Measurements from ENCODE around the gene UTS2R. TPM values are rescaled to one million over a fixed set of nuclear protein-coding genes. Genes with fewer than 3 reads are reported as not detected.

Gene UTS2R
- polyA plus RNA-seq, 1 donor (not counting 4 experiments of a cell fraction or from before 2014, with no cell fraction given) = not detected

GRCh38 chr17:82418001-82418986, 46.7 kb downstream of the UTS2R start, which contains the start of the genes HEXD and OGFOD3:
Gene HEXD, plus strand, starts transcription at chr17:82418347. Its CDS starts 1,453 bp downstream, at chr17:82419800.
Gene OGFOD3, minus strand, starts transcription at chr17:82418586. Its CDS starts 101 bp downstream, at chr17:82418485.
- H2AFZ ChIP-seq (ENCODE audit: control insufficient read depth, low read length) = peak within 1 kb of the TSS; percentile 95
- H3K4me2 ChIP-seq (ENCODE audit: control insufficient read depth, extremely low read depth, insufficient read depth, low read depth, low read length) = peak within 1 kb of the TSS; percentile 99
- FAIRE-seq (no peak), DNase-seq (ENCODE audit: low read depth, low spot score) (no peak)
- H3K27me3 ChIP-seq (ENCODE audit: control insufficient read depth, extremely low read depth, insufficient read depth, low read length) = no peaks in the 10 kb centered on the region
- peak within 1 kb of the TSS; percentile 90 for H3K9ac ChIP-seq (ENCODE audit: control insufficient read depth, extremely low read depth, insufficient read depth, low read length)
- H3K27ac ChIP-seq (ENCODE audit: control insufficient read depth, insufficient read depth, low read length) = peak within 1 kb of the TSS; percentile 78
- dilution Hi-C loops (cut with MboI; ENCODE audit: extremely low pct_ligation_motif_present, low sequenced_read_pairs) = no loop called here
- peaks cover 2% of the 10 kb centered on the region for H3K9me3 ChIP-seq (ENCODE audit: control insufficient read depth, low read depth, low read length)
- peaks cover 4% of the 10 kb centered on the region for H3K79me2 ChIP-seq (ENCODE audit: control insufficient read depth, insufficient read depth, low read length)
- peaks cover 9% of the 10 kb centered on the region for H4K20me1 ChIP-seq (ENCODE audit: control insufficient read depth, extremely low read depth, insufficient read depth, low read length)
- H3K9me1 ChIP-seq (ENCODE audit: control insufficient read depth, extremely low read depth, insufficient read depth, low read length) = no peaks in the 10 kb centered on the region
- TF ChIP-seq CTCF (optimal IDR thresholded peaks at IDR 0.05 in 1 of 3, IDR thresholded peaks at IDR 0.05 in 1 of 3, conservative IDR thresholded peaks at IDR 0.05 in 1 of 3; ENCODE audit: extremely low read depth in 1 of 3, insufficient read depth in 2 of 3, low read length in 3 of 3) (no peak), EZH2 (IDR thresholded peaks at IDR 0.05; ENCODE audit: low read length) (no peak)
- peaks cover 0 to under 1% of the 10 kb centered on the region in 2 experiments for H3K36me3 ChIP-seq (ENCODE audit: control insufficient read depth in 2 of 2, extremely low read depth in 1 of 2, insufficient read depth in 2 of 2, low read length in 2 of 2)
- H3K4me3 ChIP-seq (ENCODE audit: control insufficient read depth in 2 of 3, extremely low read depth in 1 of 3, insufficient read depth in 2 of 3, low read depth in 1 of 3, low read length in 3 of 3) = peak within 1 kb of the TSS; percentile 66 to 92 (median 91)
- peaks cover 16% of the 10 kb centered on the region for H3K4me1 ChIP-seq (ENCODE audit: control insufficient read depth, extremely low read depth, insufficient read depth, low read length)

- Histone ChIP-seq H3K27ac (ENCODE audit: control insufficient read depth, insufficient read depth, low read length) (no peak overlapping the region), H3K4me3 (ENCODE audit: control insufficient read depth in 2 of 3, extremely low read depth in 1 of 3, insufficient read depth in 2 of 3, low read depth in 1 of 3, low read length in 3 of 3) (peak overlapping the region; percentile 66 to 92 (median 91)), H3K4me1 (ENCODE audit: control insufficient read depth, extremely low read depth, insufficient read depth, low read length) (peaks cover 14% of the 10 kb centered on the region), H4K20me1 (ENCODE audit: control insufficient read depth, extremely low read depth, insufficient read depth, low read length) (peaks cover 9% of the 10 kb centered on the region), H3K27me3 (ENCODE audit: control insufficient read depth, extremely low read depth, insufficient read depth, low read length) (no peaks in the 10 kb centered on the region), H3K9ac (ENCODE audit: control insufficient read depth, extremely low read depth, insufficient read depth, low read length) (peak overlapping the region; percentile 90), H3K4me2 (ENCODE audit: control insufficient read depth, extremely low read depth, insufficient read depth, low read depth, low read length) (peak overlapping the region; percentile 98), H3K9me3 (ENCODE audit: control insufficient read depth, low read depth, low read length) (peaks cover 2% of the 10 kb centered on the region), H3K79me2 (ENCODE audit: control insufficient read depth, insufficient read depth, low read length) (peaks cover 4% of the 10 kb centered on the region), H3K9me1 (ENCODE audit: control insufficient read depth, extremely low read depth, insufficient read depth, low read length) (no peaks in the 10 kb centered on the region), H2AFZ (ENCODE audit: control insufficient read depth, low read length) (peak overlapping the region; percentile 45), H3K36me3 (ENCODE audit: control insufficient read depth in 2 of 2, extremely low read depth in 1 of 2, insufficient read depth in 2 of 2, low read length in 2 of 2) (no peaks in the 10 kb centered on the region)
- dilution Hi-C loops (cut with MboI; ENCODE audit: extremely low pct_ligation_motif_present, low sequenced_read_pairs) = no loop called here
- FAIRE-seq = peak; percentile 9
- DNase-seq (ENCODE audit: low read depth, low spot score) = no peak
- no peak for TF ChIP-seq EZH2 (IDR thresholded peaks at IDR 0.05; ENCODE audit: low read length)
- no peak for TF ChIP-seq CTCF (optimal IDR thresholded peaks at IDR 0.05 in 1 of 3, IDR thresholded peaks at IDR 0.05 in 1 of 3, conservative IDR thresholded peaks at IDR 0.05 in 1 of 3; ENCODE audit: extremely low read depth in 1 of 3, insufficient read depth in 2 of 3, low read length in 3 of 3)
Measured at GRCh38 chr17:82419540-82419939, 48.0 kb downstream of the UTS2R start.
